Esophagus muscularis mucosa (tissue), 4 donors: Measurements from ENCODE around the gene FMN1. TPM values are rescaled to one million over a fixed set of nuclear protein-coding genes. Genes with fewer than 3 reads are reported as not detected.

Source experiments
- DNase-seq: peaks from one replicate; pipeline ENCODE4 v3.0.0-alpha.2; 2017; ENCODE audit errors: extremely low spot score
- H3K27ac ChIP-seq, 4 donors: fragments of 200-600 bp; sonication (generic); replicated peaks in 1 of 4; 1 replicate in 3 of 4; 2 replicates in 1 of 4; pipeline ENCODE4 v1.5.1; 2016 to 2019; ENCODE audit warnings: mild to moderate bottlenecking in 1 of 4
- H3K27me3 ChIP-seq, 4 donors: fragments of 200-600 bp; sonication (generic); one replicate each; pipeline versions ENCODE4 v1.5.1 to v1.6.0; 2016 to 2019
- H3K36me3 ChIP-seq, 4 donors: fragments of 200-600 bp; sonication (generic); one replicate each; pipeline ENCODE4 v1.5.1; 2016 to 2019
- H3K4me1 ChIP-seq, 4 donors: fragments of 200-600 bp; sonication (generic); one replicate each; pipeline ENCODE4 v1.5.1; 2016 to 2019
- H3K4me3 ChIP-seq, 4 donors: fragments of 200-600 bp; sonication (generic); 1 replicate in 2 of 4; 2 replicates in 2 of 4; pipeline ENCODE4 v1.5.1; 2016 to 2019; ENCODE audit warnings: mild to moderate bottlenecking in 4 of 4, moderate library complexity in 1 of 4
- H3K9me3 ChIP-seq, 4 donors: fragments of 200-600 bp; sonication (generic); 1 replicate in 3 of 4; 2 replicates in 1 of 4; pipeline ENCODE4 v1.5.1; 2016 to 2019
- EP300 ChIP-seq: sonication (generic); formaldehyde crosslinking; IDR thresholded peaks from one replicate; pipeline ENCODE4 v1.6.1; 2017; ENCODE audit warnings: antibody characterized with exemption
- POLR2A ChIP-seq: fragments of 450-650 bp; IDR thresholded peaks from one replicate; pipeline ENCODE4 v1.6.1; 2017; ENCODE audit warnings: antibody characterized with exemption, moderate library complexity, mild to moderate bottlenecking, low read depth
- POLR2AphosphoS5 ChIP-seq, 2 donors: sonication (generic); formaldehyde crosslinking; IDR thresholded peaks; one replicate each; pipeline ENCODE4 v1.6.1; 2017; ENCODE audit warnings: antibody characterized with exemption in 2 of 2
- WGBS: methylation state at CpG from one replicate; pipeline ENCODE4 v1.1.5; 2018; 5-methylcytosine and 5-hydroxymethylcytosine counted together
- intact Hi-C: fragments of 100-400 bp; cut with DNase I; formaldehyde crosslinking; loops from one replicate; pipeline ENCODE4 v1.15.1; 2023
- total RNA-seq, 4 donors: library from RNA; depleted of rRNA; stranded (reverse); fragments of >200 nt; gene quantifications; one replicate each; pipeline versions ENCODE4 v1.1.0 to v1.2.1, GENCODE V29; 2016
- TF ChIP-seq, protein P1 (sequence below), 3 experiments: fragments of 200-600 bp in 2 of 3; fragments of 450-650 bp in 1 of 3; sonication (generic) in 2 of 3; IDR thresholded peaks; one replicate each; pipeline ENCODE4 v1.5.1; 2017 to 2019; ENCODE audit warnings: antibody characterized with exemption in 3 of 3, mild to moderate bottlenecking in 2 of 3, moderate library complexity in 1 of 3

Gene FMN1
- total RNA-seq, 4 donors from 2014 or later, result 4.8 to 12.5 (median 8.6) TPM

- TF ChIP-seq, protein P1, sequence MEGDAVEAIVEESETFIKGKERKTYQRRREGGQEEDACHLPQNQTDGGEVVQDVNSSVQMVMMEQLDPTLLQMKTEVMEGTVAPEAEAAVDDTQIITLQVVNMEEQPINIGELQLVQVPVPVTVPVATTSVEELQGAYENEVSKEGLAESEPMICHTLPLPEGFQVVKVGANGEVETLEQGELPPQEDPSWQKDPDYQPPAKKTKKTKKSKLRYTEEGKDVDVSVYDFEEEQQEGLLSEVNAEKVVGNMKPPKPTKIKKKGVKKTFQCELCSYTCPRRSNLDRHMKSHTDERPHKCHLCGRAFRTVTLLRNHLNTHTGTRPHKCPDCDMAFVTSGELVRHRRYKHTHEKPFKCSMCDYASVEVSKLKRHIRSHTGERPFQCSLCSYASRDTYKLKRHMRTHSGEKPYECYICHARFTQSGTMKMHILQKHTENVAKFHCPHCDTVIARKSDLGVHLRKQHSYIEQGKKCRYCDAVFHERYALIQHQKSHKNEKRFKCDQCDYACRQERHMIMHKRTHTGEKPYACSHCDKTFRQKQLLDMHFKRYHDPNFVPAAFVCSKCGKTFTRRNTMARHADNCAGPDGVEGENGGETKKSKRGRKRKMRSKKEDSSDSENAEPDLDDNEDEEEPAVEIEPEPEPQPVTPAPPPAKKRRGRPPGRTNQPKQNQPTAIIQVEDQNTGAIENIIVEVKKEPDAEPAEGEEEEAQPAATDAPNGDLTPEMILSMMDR (IDR thresholded peaks at IDR 0.05), result no peak
- no peak for TF ChIP-seq EP300
- no peak for TF ChIP-seq POLR2AphosphoS5 (IDR thresholded peaks at IDR 0.05)
- no peak for TF ChIP-seq POLR2A
- DNase-seq, result no peak
- H3K36me3 ChIP-seq, result no peaks in the 10 kb centered on the region
- intact Hi-C loops, result no loop called here
- H3K9me3 ChIP-seq, result no peaks in the 10 kb centered on the region
- no peaks in the 10 kb centered on the region for H3K4me1 ChIP-seq
- 60% methylated on average over 3 of the region's 3 CpGs for WGBS
- no peaks in the 10 kb centered on the region for H3K27me3 ChIP-seq
- H3K4me3 ChIP-seq, result no peak overlapping the region
- no peak overlapping the region for H3K27ac ChIP-seq
These were observed 428.4 kb downstream of the FMN1 start for GRCh38 chr15:32766101-32766500.

DNA sequence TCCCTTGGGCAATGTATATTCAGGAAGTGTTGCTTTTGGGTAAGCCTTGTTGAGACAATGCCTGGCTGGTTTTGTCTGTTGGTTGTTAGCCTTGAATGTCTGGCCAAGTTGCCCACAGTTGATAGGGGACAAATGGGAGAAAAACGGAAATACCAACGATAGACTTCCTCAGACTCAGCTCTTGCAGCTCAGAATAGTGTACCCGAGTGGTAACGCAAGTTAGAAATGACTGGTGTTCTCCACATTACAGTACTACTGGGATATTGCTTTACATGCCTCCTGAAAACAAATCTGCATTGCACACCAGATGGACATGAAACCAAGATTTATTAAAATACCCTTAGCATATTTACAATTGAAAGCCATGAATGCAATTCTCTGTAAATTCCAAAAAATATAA is 429.3 kb downstream of the FMN1 start:
- intact Hi-C loops, result no loop called here
- no peaks in the 10 kb centered on the region for H3K9me3 ChIP-seq
- 63% methylated on average over 4 of the region's 4 CpGs for WGBS

GRCh38 chr15:32763295-32763694 is 431.2 kb downstream of the FMN1 start:
- 100% methylated on average over 1 of the region's 1 CpG for WGBS
- intact Hi-C loops, result no loop called here

More for the DNA sequence above, 429.3 kb downstream of the FMN1 start:
- DNase-seq, result no peak
- no peaks in the 10 kb centered on the region for H3K4me1 ChIP-seq
- H3K4me3 ChIP-seq, result no peak overlapping the region
- no peak overlapping the region for H3K27ac ChIP-seq
- H3K27me3 ChIP-seq, result no peaks in the 10 kb centered on the region
- no peaks in the 10 kb centered on the region for H3K36me3 ChIP-seq
- TF ChIP-seq, protein P1 (IDR thresholded peaks at IDR 0.05), result no peak
- TF ChIP-seq POLR2AphosphoS5 (IDR thresholded peaks at IDR 0.05) (no peak), EP300 (no peak), POLR2A (no peak)

DNA sequence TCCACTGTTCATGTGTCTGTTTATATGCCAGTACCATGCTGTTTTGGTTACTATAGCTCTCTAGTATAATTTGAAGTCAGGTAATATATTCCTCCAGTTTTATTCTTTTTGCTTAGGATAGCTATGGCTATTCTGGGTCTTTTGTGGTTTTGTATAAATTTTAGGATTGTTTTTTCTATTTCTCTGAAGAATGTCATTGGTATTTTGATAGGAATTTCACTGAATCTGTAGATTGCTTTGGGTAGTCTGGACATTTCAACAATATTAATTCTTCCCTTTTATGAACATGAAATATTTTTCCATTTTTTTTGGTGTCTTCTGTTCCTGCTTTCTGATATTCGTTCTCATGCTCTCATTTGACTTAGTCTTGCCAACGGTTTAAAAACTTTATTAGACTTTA is 437.1 kb downstream of the FMN1 start:
- WGBS, result 88% methylated on average over 2 of the region's 2 CpGs
- no peak overlapping the region for H3K4me3 ChIP-seq

More at GRCh38 chr15:32763295-32763694, 431.2 kb downstream of the FMN1 start:
- Histone ChIP-seq H3K4me3 (no peak overlapping the region), H3K9me3 (no peaks in the 10 kb centered on the region), H3K4me1 (no peaks in the 10 kb centered on the region), H3K27me3 (no peaks in the 10 kb centered on the region), H3K36me3 (no peaks in the 10 kb centered on the region), H3K27ac (no peak overlapping the region)
- DNase-seq, result no peak
- no peak for TF ChIP-seq POLR2A
- TF ChIP-seq, protein P1 (IDR thresholded peaks at IDR 0.05), result no peak
- no peak for TF ChIP-seq EP300
- TF ChIP-seq POLR2AphosphoS5 (IDR thresholded peaks at IDR 0.05), result no peak

GRCh38 chr15:32750979-32751378 is 443.5 kb downstream of the FMN1 start:
- no peak overlapping the region for H3K27ac ChIP-seq
- 78% methylated on average over 3 of the region's 3 CpGs for WGBS
- no peaks in the 10 kb centered on the region for H3K9me3 ChIP-seq
- no peaks in the 10 kb centered on the region for H3K27me3 ChIP-seq
- DNase-seq, result no peak
- intact Hi-C loops, result no loop called here
- TF ChIP-seq POLR2AphosphoS5 (IDR thresholded peaks at IDR 0.05) (no peak), POLR2A (no peak), EP300 (no peak)
- TF ChIP-seq, protein P1 (IDR thresholded peaks at IDR 0.05), result no peak
- no peak overlapping the region for H3K4me3 ChIP-seq
- H3K36me3 ChIP-seq, result no peaks in the 10 kb centered on the region
- H3K4me1 ChIP-seq, result no peaks in the 10 kb centered on the region

More for the DNA sequence above, 437.1 kb downstream of the FMN1 start:
- no peak for DNase-seq
- no peak for TF ChIP-seq POLR2A
- no peak for TF ChIP-seq EP300
- no peak for TF ChIP-seq POLR2AphosphoS5 (IDR thresholded peaks at IDR 0.05)
- TF ChIP-seq, protein P1 (IDR thresholded peaks at IDR 0.05), result no peak
- Histone ChIP-seq H3K4me1 (no peaks in the 10 kb centered on the region), H3K27me3 (no peaks in the 10 kb centered on the region), H3K27ac (no peak overlapping the region), H3K9me3 (no peaks in the 10 kb centered on the region), H3K36me3 (no peaks in the 10 kb centered on the region)
- intact Hi-C loops, result no loop called here
